ENCODE measurements around the gene CLMN.

Gene CLMN

DNA sequence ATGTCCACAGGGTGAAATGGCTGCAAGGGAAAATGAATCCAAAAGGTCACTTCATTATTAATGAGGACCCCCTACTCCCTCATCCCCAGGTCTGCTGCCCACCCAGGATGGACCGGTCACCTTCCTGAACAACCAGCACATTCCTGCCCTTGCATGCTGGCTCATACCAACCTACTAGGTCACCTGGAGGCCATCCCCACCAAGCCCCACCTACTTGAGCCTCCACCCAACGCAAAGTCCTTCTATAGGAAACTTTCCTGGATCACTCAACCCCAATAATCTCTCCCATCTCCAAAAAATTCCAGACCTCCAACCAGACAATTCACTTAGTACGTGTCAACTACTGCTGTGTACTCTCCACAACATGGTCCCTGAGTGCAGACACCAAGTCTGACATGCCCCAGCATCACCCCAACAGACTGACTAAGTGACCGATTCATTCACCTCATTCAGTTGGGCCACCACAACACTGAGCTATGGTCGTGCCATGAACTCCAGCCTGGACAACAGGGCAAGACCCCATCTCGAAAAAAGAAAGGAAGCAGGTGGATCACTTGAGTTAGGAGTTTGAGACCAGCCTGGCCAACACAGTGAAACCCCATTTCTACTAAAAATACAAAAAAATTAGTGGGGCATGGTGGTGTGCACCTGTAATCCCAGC lies 18.1 kb downstream of the CLMN start:
- no peak for DNase-seq (ENCODE audit: low spot score)

DNA sequence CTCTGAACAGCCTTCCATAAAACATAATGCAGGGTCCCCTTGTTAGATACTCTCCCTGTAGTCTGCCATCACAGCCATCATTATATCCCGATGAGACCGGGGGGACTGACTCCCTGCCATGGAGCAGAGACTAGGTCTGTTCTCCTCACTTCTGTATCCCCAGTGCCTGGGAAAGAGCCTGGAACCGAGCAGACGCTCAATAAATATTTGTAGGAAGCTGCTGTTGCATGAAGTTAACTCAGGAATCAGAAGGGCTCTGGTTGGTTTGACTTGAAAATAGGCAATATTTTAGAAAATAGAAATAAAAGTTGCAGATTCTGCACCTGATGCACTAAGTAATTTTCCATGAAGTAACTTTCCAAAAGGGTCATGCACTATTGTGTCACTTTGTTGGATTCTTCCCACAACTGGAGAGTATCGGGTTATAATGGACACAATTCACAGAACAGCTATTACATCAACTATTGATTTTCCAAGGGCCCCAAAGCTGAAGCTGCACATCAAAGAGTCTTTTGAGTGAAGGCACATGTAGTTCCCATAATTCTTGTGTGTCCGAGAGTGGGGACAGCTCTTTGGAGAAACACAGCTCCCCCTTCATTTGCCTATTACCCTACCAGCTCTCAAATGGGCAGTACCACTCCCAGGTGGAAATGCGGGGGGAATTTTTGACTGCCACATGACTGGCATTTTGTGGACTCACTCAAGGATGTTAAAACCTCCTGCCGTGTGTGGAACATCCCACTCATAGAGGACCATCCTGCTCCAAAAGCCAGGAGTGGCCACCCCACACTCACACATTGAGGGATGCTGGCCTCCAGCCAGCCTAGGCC lies 18.8 kb downstream of the CLMN start:
- DNase-seq (ENCODE audit: low spot score): no peak

DNA sequence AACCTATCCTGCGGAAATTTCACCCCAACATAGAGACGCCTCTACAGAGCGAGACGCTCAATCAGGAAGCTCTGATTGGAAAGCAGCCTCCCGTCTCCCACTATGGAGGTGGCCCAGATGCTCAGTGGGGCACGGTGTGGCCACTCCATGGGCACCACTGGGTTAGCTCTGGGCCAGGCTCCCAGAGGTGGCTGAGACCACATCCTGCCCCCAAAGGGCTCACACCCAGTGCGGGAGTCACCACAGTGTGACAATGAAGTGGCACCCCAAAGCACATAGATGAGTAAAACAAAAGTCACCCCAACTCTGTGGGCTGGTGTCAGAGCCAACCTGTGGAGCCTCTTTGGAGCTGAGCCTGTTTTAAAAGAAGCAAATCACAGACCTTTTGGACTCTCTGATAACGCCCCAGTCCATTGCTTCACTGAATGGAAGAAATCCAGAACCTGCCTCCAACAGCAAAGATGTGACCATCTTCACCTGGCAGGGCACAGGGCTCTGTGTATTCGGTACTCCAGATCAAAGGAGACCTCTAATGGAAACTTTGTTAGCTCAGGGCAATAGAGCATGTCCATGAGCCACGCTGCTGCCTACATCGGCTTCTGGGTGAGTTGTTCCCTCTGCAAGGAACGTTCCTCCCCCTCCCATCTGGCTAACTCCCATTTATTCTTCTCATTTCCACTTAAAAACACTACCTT lies 19.6 kb downstream of the CLMN start:
- no peak for DNase-seq (ENCODE audit: low spot score)

DNA sequence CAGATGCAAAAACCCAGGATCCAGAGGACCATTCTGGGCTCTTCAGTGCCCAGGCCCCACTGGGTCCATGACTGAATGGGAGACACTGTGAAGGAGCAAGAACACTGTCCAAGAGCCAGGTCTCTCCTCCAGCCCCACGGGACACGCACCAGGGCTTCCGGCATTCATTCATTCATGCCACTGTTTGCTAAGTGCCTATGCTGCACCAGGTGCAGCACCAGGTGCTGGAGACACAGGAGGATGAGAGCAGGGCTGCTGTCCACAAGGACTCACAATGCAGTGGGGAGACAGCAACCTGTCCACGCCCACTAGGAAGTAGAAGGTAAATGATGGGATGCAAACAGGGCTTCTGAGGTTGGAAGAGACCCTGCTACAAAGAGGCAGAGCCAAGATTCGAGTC lies 20.4 kb downstream of the CLMN start:
- DNase-seq (ENCODE audit: low spot score): no peak

DNA sequence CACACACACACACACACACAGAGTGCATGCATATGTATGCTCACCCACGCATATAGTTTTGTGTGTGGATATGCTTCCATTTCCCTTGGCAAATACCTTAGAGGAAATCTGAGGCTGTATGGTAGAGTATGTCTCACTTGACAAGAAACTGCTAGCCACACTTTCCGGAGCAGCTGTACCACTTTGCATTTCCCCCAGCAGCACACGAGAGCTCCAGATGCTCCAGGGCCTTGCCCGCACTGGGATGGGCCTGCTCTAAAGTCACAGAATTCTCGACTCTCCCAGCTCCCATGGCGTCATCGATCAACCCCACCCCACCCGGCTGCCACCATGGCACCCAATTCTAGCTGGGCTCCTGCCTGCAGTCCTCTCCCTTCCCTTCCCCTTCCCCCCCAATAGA lies 21.9 kb downstream of the CLMN start:
- no peak for DNase-seq (ENCODE audit: low spot score)

DNA sequence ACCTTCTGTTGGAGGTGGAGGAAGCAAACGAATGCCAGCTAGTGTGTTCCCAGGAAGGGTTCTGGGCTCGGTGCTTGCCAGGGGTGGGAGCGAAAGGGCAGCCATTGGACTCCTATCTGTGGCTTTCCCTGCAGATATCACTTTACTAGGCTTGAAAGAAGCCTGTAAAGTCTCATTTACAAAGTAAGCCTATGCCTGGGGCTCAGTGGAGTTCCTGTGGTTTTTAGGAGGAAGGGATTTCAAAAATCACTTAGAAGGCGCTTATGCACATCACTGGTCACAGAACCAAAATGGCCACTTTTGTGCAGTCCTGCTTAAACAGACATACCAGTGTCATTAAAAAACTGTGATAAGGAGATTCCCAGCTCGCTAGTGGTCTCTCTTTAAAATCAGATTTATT lies 22.7 kb downstream of the CLMN start:
- DNase-seq (ENCODE audit: low spot score): no peak

DNA sequence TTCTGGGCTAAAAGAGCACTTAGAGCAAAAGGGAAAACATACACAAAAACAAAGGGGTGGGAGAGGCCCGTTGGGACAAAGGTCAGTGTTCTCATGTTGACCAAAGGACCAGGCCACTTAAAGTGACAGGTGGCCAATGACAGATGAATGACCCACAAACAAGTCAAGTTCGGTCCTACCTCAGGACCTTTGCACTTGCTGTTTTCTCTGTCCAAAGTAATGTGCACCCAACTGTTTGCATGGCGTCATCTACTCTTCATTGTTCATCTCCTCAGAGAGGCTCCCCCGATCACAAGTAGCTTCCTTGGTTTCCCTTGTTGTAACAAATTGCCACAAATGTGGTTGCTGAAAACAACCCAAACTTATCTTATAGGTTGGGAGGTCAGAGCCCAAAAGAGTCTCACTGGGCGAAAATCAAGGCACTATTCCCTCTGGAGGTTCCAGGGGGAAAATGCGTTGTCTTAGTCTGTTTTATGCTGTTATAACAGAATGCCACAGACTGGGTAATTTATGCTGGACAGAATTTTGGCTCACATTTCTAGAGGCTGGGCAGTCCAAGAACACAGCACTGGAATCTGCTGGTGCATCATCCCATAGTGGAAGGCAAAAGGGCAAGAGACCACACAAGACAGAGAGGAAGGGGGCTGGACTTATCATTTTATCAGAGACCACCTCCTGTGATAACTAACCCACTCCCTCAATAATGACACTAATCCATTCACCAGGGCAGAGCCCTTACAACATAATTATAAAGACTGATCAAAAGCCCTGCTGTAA lies 23.9 kb downstream of the CLMN start:
- DNase-seq (ENCODE audit: low spot score): no peak

DNA sequence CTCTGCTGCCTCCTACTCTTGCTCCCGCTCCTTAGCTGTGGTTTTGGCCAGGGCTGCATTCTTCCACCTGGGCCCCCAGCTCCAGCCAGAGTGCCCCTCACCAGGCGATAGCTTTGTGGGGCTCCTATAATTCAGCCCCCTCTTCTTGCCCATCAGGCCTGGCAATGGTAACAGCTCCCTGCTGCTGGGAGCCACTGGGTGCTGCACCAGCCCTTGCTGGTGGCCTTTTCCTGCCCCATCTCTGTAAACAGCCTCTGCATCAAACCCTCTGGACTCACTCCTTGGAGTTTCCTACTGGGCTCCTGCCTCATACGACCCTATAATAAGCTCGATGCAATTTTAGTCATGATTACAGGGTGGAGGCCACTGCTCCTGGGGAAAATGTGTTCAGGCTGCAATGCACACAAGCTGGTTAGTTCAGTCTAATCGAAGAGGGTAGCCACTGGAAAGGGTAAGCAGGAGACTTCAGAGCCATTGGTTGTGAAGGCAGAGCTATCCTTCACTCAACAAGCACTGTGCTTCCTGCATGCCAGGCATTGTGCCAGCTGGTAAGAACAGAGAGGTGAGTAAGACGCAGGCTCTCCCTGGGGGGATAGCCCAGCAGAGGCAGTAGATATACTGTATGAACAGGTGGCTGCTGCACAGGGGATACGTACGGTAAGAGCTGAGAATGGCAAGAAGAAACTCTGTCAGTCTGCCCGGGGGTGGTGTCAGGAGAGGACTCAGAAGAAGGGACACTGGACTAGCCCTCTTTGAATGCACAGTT lies 24.7 kb downstream of the CLMN start:
- DNase-seq (ENCODE audit: low spot score): no peak

DNA sequence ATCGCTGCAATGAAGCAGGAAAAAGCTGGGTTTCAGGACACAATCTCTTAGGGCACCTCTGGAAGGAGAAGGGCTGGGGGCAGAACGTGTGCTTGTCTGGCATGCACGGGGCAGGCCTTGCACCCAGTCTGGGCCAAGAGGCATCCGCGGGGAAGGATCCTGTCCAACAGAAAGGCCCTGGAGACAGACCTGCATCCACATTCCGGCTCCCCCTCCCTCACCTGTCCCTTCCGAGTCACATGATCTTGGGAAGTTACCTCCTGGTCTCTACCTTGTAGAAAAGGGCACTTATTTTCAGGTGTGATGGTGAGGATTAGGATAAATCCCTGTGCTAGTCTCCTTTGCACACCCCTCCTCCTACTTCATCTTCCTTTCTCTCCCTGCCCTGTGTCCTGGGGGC lies 25.4 kb downstream of the CLMN start:
- DNase-seq (ENCODE audit: low spot score): no peak

DNA sequence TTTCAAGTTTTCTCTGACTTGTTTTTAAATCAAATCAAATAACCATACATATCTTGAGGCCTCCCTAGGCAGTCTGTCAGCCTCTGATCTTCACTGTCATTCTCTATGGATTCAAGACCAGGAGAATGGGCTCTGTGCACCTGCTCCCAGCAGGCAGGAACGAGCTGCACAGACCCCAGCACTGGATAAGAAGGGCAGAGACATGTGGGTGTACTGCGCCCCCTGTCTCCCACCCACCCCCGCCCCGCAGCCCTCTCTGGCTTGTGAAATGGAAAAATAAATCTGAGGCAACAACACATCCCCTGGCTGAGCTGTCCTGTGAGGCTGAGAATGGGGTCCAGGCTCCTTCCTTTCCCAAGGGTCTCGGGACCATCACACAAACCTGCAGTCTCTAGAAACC lies 26.3 kb downstream of the CLMN start:
- no peak for DNase-seq (ENCODE audit: low spot score)

DNA sequence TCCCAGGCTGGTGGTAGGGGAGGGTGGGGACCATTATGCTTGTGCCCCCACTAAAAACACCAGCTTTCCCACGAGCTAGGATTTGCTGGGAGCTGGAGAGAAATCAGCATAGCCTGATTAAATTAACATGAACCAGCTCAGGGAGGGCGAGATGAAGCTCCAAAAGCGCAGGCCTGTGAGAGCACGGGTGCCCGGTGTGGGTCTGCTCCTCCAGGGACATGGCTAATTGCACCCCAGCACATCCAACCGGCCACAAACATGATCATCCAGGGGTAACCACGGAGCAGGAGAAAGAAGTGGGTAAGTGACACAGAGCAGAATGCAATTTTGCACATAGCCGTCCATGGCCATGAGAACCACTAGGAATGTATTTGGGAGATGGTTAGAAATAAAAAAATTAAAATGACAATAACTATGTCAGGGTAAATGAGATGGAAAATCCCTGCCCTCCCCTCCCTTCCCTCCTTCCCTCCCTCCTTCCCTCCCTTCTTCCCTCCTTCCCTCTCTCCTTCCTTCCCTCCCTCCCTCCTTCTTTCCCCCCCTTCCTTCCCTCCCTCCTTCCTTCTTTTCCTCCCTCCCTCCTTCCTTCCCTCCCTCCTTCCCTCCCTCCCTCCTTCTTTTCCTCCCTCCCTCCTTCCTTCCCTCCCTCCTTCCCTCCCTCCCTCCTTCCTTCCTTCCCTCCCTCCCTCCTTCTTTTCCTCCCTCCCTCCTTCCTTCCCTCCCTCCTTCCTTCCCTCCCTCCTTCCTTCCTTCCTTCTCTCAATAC lies 26.9 kb downstream of the CLMN start:
- no peak for DNase-seq (ENCODE audit: low spot score)

DNA sequence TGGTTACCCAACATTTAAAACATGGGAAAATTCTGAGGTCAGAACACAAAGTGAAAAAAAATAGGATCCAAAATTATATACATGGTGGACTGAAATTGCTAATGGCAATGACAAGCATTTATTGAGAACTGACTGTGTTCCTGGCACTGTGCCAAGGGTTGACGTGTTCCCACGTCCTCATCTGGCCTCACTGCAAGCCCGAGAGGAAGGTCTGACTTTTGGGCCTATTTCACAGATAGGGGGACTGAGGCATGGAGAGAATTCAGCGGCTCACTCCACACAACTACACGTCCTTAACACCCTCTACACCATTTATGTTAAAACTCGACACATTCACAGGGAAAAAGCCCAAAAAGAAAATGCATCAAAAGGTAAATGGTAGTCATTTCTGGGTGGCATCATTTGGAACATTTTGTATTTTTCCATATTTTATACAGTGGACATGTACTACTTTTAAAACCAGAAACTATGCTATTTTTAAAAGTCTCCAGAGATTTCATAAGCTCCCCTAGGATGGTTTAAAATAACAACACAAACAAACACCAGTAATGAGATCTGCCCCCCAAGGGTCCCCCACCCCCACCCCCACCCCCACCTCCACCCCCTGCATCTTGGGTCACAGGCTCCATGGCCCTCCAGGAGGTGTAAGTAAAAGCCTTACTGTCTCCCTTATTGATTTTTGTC lies 27.7 kb downstream of the CLMN start:
- DNase-seq (ENCODE audit: low spot score): no peak

DNA sequence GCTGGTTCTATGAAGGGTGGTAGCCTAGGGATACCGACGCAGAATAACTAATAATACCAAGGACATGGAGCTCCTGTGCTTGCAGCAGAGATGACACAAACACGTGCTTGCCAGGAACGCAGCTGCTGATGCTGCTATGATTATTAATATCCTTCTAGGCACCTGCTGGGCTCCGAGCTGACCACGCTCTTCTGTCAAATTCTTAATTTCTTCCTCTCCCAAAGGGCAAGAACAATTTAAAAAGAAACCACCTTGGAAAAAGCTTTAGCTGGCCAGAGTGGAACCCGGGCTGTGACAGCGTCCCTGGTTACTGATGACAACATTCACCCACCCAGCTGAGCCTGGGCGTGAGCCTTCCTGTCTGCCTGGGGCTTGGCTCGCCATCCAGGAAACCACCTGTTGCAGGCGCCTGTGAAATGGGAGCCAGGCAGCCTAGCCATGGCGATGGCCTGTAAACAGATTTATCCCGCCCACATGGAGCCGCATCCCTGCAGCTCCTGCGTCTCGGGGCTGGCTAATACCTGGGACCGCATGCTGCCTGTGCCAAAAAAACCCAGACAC lies 28.8 kb downstream of the CLMN start:
- DNase-seq (ENCODE audit: low spot score): no peak

DNA sequence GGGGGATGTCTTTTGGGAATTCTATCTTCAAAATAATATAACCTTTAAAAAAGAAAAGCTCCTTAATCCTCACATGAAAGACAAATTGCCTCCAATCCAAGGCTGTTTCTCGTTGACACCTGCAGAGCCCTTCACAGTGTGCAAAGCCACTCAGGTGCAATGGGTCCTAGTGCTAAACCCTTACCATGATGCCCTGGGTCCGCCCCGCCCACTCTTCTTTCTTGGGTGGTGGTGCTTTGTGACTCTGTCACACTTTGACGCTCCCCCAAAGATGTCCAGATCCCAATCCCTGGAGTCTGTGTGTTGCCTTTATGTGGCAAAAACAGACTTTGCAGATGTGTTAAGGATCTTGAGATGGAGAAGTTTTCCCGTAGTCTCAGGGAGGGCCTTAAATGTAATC lies 29.7 kb downstream of the CLMN start:
- DNase-seq (ENCODE audit: low spot score): no peak

DNA sequence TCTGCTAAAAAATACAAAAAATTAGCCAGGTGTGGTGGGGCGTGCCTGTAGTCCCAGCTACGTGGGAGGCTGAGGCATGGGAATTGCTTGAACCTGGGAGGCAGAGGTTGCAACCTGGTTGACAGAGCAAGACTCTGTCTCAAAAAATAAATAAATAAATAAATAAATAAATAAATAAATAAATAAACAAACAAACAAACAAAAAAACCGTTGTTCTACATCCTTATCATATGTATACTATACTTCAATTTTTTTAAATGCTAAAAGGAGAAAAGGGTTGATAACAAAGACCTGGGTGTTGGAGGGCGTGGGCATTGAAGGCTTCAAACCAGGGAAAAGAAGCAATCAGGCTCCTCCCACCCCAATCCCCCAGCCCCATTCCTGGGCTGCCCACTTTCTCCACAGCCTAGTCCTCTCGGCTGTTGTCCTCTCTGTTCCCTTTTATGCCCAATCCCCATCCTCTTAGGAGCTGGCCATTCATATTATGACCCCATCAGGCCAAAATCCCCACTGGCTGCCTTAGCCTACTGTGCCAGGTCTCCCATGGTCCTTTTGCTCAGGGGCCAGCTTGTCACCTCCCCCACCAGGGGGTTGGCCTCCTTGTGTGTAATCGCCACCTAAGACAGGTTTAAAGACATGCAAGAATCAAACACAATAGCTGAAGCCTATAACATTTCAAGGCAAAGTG lies 30.2 kb downstream of the CLMN start:
- DNase-seq (ENCODE audit: low spot score): no peak

DNA sequence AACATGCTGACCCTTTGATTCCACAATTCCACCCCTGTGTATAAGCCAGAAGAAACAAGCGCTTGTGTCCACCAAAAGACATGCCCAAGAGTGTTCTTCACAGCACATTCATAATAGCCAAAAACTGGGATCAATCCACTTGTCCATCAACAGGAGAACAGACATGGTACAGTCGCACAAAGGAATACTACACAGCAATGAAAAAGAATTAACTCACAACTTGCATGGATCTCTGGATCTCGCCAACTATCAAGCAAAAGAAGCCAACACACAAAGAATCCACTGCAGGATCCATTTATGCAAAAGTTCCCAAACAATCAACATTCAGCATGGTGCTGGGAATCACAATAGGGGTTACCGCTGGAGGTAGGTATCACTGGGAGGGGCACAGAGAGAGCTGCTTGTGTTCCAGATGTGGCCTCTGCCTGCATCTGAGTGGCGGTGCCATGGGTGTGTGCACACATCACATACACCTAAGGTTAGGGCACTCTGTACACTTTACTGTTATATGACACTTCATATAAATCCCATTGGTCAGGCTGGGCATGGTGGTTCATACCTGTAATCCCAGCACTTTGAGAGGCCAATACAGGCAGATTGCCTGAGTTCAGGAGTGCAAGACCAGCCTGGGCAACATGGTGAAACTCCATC lies 30.9 kb downstream of the CLMN start:
- DNase-seq (ENCODE audit: low spot score): no peak

DNA sequence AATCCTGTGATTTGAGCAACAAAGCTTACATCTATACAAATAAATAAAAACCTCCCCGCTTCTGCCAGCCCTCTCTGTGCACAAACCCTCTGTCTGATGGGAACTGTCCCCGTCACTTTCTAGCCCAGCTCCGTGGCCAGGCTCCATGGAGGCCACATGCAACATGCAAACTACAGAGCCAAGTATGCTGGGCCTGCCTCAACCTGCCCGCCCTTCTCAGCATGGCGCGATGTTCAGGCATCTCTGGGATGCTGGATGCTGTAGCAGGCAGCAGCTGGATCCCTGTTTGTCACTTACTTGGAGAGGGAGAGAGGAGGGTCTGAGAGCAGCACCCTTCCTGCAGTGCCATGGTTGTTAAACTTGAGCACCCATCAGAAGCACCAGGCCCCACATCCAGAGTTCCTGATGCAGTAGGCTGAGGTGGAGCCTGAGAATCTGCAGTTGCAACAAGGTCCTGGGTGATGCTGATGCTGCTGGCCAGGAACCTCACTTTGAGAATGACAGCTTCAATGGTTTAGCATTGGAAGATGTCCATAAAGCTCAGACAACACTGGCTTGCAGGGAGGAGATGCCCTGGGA lies 32.4 kb downstream of the CLMN start:
- no peak for DNase-seq (ENCODE audit: low spot score)

DNA sequence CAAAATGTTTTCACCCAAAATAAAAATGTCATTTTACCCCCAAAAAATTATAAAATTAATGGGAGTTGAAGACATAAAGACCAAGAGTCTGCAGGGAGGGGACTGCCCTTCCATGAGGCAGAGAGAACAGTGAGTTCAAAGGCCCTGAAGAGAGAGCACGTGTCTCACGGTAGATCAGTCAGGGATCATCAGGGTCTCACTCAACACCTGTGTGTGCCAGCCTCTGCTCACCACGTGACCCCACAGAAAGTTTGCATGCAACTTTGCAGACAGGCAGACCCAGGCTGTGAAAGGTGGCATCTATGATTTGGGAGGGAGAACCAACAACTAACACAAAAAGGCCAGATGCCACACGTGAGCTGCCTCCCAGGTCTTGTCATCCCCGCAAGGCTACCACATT lies 33.1 kb downstream of the CLMN start:
- DNase-seq (ENCODE audit: low spot score): no peak

Data from AG08396 (cell line).